Fibroblast of skin of abdomen (primary cell): ENCODE results near the gene CARD14.
"Not testable (repeated sequence)": the region's sequence is repeated elsewhere in the genome, so short reads cannot be mapped to it uniquely, and the experiment has no call there.

ENCODE experiments used
- DNase-seq: peaks from one replicate; pipeline ENCODE4 v3.0.0-alpha.2; 2013

The CARD14 gene

DNA sequence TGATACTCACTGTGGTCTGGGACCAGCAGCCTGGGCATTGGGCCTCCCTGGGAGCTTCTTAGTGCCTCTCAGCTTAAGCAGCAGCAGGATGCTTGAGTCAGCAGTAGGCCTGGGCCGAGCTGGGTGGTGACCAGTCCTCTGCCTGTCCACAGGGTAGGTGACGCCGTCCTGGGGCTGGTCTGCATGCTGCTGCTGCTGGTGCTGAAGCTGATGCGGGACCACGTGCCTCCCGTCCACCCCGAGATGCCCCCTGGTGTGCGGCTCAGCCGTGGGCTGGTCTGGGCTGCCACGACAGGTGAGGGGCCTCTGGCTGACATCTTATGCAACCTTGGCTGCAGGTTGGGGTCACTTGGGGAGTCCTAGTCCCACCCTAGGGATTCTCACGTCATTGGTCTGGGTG is 57.8 kb downstream of the CARD14 start:
- DNase-seq, result no peak

DNA sequence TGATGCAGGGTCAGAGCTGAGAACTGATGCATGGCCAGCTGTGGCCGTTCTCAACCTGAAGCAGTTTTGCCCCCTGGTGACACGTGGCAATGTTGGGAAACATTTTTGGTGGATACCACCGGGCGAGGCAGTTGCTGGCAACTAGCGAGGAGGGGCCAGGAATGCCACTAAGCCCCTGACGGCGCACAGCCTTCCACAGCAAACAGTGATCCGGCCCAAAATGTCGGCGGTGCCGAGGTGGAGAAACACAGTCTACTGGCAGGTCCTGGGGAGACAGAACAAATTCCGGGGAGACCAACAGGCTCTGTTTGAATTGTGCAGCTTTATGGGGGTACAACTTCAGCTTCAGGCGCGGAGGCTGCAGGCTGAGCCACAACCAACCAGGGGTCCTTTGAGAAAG is 58.6 kb downstream of the CARD14 start:
- DNase-seq, result no peak

DNA sequence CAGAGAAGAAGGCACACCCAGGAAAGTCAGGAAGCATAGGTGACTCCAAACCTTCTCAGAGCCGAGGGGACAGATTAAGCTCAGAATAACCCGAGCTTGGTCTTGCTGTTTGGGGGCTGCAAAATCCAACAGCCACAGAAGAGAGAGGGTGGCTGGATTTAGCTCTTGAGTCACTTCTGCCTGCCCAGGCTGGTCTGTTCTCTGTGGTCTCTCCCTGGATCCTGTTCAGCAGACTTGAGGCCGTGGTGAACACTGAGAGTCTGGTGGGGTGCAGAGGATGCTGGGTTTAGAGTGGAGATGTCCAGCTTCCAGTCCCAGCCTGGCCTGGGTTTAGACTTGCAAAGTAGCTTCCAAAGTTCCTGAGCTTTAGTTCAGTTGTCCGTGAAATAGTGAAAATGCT is 59.2 kb downstream of the CARD14 start:
- no peak for DNase-seq

DNA sequence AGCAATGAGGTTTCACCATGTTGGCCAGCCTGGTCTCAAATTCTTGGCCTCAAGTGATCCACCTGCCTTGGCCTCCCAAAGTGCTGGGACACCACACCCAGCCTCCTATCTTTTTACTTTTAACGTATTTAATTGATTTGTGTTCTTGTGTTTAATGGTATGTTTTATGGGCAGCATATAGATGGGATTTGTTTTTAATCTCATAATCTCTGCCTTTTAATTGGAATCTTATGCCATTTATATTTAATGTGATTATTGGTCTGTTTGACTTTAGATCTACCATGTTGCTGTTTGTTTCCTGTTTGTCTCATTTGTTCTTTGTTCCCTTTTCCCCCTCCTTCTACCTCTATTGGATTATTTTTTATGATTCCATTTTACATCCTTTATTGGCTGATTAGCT is 62.6 kb downstream of the CARD14 start:
- no peak for DNase-seq

DNA sequence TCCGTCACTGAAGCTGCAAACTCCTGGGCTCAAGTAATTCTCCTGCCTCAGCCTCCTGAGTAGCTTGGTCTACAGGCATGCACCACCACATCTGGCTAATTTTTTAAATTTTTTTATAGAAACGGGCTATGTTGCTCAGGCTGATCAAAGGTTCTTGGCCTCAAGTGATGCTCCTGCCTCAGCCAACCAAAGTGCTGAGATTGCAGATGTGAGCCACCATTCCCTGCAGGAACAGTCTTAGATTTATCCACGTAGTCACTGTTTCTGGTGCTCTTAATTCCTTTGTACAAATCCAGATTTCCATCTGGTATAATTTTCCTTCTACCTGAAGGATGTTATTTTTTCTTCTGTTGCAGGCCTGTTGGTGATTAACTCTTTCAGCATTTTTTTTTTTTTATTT is 63.4 kb downstream of the CARD14 start:
- no peak for DNase-seq

DNA sequence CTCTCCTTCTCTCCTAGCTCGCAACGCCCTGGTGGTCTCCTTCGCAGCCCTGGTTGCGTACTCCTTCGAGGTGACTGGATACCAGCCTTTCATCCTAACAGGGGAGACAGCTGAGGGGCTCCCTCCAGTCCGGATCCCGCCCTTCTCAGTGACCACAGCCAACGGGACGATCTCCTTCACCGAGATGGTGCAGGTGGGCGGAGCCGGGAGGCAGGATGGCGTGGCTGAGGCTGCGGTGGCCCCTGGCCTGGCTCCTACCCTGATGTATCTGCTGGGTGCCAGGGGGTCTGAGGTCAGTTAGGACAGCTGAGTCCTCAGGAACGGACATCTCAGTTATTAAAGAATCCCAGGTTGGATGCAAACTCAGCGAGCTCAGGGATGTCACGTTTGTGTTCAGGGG is 67.1 kb downstream of the CARD14 start:
- no peak for DNase-seq

DNA sequence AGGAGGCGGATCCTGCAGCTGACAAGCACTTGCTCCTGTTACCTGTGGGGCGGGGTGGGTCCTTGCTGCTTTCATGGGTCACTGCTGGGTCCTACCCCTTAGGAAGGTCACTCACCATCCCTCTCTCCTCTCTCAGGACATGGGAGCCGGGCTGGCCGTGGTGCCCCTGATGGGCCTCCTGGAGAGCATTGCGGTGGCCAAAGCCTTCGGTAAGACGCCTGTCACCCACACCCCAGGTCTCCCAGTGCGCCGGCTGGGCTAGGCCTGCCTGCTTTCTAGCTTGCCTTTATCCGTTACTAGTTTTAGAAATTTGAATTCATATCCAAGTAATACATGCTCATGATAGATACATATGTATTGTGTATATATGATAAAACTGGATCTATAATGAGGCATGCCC is 67.6 kb downstream of the CARD14 start:
- no peak for DNase-seq

DNA sequence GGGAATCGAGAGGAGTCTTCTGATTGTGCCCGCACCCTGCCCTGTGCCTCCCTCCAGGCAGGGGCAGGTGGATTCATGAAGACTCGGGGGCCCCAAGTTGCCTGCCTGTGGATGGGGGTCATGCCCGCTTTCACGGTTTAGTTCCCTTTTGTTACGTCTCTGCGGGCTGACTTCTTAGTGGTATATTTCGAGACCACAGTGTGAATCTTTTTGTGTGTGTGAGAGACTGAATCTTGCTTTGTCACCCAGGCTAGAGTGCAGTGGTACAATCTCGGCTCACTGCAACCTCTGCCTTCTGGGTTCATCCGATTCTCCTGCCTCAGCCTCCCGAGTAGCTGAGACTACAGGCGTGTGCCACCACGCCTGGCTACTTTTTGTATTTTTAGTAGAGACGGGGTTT is 72.7 kb downstream of the CARD14 start:
- DNase-seq, result no peak

DNA sequence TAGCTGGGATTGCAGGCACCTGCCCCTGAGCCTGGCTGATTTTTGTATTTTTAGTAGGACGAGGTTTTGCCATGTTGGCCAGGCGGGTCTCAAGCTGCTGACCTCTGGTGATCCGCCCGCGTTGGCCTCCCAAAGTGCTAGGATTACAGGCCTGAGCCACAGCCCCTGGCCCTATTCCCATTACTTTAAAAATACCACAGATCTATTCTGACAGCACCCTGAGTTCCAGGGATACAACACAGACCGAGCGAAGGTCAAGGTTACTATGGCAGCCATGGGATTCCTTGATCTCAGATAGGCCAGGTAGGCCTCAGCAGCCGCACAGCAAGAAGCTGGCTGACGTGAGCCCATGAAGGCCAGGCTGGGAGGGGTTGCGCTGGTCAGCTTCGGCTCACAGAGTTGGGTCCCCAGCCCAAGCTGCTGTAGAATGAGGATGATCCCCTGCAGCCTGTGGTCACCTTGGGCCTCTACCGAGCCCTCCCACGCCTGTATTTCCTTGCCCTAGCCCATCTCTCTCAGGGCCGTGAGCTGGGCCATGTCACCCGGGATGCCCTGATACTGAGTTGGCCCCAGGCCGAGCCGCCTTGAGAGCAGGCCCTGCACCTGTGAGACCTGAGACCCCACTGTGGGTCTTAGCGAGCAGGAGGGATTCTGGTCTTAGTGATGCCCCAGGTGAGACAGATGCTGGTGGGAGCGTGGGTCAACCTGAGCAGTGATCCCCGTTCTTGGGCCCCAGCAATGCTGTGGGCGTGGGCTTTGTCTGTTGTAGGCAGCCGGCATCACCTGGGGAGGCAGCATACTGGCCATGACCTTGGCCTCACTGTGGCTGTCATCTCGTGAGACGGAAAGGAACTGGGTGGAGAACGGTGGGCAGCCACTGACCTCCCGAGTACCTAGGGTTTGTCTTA is 74.0 kb downstream of the CARD14 start:
- no peak for DNase-seq

DNA sequence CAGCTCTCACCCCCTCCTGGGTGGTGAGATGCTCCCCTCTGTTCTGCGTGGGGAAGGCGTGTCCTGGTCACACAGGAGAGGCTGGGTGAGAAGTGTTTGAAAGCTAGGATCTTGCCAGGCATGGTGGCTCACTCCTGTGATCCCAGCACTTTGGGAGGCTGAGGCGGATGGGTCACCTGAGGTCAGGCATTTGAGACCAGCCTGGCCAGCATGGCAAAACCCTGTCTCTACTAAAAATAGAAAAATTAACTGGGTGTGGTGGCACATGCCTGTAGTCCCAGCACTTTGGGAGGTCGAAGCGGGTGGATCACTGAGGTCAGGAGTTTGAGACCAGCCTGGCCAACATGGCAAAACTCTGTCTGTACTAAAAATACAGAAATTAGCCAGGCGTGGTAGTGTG is 74.6 kb downstream of the CARD14 start:
- not testable (repeated sequence) for DNase-seq

DNA sequence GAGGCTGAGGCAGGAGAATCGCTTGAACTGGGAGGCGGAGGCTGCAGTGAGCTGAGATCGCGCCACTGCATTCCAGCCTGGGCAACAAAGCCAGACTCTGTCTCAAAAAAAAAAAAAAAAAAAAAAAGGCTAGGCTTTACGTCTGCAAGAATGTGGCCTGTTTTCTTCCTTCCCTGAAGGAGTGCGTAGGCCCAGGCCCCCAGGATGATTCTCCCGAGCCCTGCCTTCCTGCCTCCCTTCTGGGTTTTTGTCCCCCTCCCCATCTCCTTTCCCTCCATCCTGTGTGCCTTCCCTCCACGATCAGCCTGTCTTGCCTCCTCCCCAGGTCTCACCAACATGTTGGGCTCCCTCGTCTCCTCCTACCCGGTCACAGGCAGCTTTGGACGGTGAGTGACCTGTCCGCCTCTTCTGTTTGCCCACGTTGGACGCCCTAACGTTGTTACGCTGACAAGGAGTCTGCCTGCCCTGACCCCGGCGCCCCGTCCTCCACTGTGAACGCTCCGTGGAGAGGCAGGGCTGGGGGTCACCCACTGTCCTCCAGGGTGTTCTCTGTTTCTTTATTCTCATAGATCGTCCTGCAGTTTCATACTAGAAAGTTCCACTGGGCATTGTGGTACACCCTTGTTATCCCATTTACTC is 75.2 kb downstream of the CARD14 start:
- no peak for DNase-seq

DNA sequence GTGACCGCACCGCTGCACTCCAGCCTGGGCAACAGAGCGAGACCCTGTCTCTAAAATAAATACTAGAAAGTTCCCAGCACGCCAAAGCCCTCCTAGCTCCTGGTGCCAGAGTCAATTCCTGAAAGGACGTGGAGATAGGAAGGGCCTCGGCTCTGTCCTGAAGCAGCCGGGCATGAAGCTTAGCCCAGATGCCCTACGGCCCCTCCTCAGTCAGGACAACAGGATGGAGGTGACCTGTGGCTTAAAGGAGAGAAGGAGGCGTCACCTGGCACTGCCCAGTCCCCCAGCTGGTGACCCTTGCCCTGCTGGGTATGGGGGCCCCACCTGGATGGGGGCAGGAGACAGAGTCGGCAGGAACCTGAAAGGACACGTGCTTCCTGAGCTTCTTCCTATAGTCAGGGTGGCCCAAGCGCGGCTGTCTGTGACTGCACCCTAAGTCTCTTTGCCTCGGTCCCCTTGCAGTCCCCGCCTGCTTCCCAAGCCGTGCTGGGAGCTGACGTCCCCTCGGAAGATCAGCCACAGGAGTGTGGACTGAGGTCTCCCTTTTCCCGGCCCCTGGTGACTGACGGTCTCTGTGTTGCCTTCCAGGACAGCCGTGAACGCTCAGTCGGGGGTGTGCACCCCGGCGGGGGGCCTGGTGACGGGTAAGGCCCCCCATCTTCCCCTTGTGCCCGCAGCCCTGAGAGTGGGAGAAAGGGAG is 75.9 kb downstream of the CARD14 start:
- no peak for DNase-seq

DNA sequence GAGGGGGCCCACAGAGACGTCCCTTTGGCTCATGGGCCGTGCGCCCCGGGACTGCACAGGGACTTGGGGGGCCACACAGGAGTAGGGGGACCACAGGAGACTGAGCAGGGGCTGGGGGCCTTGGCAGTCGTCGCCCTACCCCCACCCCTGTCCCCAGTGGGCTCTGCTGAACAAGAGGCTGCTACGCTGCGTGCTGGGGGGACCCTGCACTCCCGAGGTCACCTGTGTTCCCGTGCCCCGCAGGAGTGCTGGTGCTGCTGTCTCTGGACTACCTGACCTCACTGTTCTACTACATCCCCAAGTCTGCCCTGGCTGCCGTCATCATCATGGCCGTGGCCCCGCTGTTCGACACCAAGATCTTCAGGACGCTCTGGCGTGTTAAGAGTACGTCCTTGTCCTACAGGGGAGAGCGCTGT is 76.4 kb downstream of the CARD14 start:
- no peak for DNase-seq

DNA sequence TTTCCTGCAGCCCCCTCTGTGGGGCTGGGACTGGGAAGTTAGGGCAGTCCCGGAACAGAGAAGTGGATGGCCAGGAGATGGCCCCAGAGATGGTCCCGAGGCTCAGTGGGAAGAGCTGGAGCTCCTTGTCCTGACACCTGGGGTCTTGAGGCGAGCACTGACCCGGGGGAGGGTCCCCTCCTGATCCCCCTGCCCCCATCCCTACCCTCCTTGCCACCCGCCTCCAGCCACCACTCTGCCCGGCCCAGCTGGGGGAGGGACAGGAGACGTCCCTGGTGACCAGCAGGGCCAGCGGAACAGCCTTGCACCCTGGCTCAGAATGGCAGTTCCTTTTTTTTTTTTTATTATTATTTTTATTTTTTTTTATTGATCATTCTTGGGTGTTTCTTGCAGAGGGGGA is 76.9 kb downstream of the CARD14 start:
- no peak for DNase-seq

DNA sequence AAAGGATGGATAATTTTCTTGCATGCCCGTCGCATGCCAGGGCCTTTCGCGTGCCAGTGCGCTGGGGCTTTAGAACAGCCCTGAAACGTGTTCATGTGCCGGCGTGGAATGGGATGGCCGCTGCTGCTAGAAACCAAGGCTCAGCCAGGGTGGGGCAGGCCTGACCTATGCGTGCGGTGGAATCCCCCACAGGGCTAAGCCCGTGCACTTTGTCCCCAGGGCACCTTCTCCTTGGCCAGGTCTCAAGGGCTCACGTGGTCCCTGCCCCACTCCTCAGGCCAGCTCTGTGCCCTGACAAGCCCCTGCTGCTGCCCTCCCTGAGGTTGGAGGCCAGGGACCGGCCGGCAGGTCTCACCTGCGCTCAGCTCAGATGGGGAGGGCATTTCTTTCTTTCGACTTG is 77.7 kb downstream of the CARD14 start:
- DNase-seq, result no peak

DNA sequence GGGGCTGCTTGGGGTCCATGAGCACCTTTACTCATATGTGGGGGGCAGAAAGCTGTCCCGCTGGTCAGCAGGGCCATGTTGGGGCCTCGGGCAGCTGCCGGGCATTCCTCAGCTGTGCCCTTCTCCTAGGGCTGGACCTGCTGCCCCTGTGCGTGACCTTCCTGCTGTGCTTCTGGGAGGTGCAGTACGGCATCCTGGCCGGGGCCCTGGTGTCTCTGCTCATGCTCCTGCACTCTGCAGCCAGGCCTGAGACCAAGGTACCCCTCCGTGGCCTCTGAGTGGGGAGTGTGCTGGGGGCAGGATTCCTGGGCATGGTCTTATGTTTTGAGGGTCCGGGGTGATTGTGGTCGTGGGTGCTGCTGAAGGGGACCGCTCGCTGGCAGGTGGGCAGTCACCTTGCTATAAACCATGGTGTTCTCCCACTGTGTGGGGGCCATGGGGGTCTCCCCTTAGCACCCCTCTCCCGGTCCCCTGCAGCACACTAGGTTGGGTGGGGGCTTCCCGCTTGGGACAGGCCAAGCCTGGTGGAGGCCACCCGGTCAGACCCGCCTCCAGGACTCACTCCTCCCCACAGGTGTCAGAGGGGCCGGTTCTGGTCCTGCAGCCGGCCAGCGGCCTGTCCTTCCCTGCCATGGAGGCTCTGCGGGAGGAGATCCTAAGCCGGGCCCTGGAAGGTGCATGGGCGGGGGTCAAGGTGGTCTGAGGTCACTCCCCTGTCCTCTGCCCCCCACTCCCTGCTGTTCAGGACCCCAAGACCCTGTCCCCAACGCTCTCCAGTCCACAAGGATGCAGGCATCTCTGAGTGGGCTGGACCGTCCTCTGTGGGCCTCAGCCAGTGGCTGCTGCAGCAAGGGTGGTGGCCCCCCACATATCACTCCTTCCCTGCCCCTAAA is 78.4 kb downstream of the CARD14 start:
- DNase-seq, result no peak

DNA sequence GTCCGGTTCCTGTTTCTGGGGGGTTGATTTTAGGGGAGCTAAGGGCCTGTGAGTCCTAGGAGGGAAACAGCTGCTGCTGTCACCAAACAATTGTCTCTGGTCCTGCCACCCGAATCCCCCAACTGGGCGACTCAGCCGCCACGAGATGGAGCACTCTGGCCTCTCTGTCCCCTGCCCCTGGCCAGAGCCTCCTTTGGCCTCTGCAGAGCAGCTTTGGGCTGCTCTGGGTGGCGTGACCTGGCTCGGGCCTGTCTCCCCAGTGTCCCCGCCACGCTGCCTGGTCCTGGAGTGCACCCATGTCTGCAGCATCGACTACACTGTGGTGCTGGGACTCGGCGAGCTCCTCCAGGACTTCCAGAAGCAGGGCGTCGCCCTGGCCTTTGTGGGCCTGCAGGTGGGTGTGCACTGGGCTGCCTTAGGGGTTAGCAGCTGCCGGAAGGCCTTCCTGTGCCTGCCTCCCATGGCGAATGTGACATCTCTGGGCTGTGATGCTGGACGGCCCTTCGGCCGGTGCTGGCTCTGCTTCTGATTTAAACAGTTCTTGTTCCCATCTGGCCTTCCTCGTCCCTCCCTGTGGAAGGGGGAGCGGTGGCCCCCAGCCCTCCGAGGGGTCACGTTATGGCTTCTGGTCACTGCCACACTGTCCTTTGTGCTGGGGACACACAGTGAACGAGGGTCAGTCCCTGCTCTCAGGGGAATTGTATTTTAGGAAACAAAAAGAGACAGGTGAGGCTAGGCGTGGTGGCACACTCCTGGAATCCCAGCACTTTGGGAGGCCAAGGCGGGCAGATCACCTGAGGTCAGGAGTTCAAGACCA is 79.3 kb downstream of the CARD14 start:
- DNase-seq, result no peak

DNA sequence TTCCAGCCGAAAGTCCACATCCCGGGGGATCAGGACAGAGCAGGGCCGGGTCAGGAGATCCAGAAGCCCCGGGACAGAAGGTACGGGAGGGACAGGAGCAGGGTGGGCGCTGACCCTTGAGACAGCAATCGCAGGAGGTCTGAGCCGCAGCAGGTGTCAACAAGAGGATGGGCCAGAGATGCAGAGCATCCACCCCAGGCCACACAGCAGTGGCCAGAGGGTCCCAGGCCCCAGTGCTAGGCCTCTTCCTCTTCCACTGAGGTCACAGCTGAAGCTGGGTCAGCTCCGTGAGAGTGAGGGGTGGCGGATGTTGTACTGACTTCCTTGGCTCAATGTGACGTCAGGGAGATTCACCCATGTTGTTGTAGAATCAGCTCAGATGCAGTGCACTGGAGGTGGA is 82.1 kb downstream of the CARD14 start:
- no peak for DNase-seq

DNA sequence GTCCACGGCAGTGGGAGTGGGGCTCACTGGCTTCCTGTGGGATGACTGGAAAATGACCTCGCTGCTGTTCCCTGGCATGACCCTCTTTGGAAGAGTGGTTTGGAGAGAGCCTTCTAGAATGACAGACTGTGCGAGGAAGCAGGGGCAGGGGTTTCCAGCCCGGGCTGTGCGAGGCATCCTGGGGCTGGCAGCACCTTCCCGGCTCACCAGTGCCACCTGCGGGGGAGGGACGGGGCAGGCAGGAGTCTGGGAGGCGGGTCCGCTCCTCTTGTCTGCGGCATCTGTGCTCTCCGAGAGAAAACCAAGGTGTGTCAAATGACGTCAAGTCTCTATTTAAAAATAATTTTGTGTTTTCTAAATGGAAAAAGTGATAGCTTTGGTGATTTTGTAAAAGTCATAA is 83.0 kb downstream of the CARD14 start:
- DNase-seq, result peak; percentile 18

DNA sequence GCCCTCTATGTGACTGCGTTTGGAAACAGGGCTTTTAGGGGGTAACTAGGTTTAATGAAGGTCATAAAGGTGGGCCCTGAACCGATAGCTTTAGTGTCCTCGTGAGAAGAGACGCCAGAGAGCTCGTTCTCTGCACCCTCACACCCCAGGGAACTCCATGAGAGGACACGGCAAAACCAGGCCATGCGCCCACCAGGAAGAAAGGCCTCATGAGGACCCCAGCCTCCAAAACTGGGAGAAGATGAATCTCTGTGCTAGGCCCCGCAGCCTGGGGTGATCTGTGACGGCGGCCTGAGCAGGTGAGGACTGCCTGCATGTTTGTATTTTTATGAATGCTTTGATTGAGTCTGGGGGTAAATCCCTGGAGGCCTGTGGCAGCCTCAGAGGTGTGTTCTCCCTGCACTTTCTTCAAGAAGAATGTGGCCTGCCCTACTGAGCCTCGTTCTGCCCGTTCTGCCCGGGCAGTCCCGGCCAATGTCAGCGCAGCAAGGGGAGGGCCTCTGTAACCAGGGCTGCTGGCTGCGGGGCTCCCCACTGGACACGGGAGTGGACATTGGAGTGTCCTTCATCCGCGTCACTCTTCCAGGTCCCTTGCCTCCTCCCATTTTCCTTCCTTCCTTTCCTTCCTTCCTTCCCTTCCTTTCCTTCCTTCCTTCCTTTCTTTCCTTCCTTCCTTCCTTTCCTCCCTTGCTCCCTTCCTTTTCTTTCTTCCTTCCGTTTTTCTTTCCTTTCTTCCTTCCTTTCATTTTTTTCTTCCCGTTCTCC is 84.0 kb downstream of the CARD14 start:
- no peak for DNase-seq
